ENCODE measurements around the gene PAK1IP1.

GRCh38 chr6:10721850-10722569 is 27.2 kb downstream of the PAK1IP1 start:
- TF ChIP-seq CTCF (IDR thresholded peaks at IDR 0.05) = no peak
- TF ChIP-seq POLR2A (IDR thresholded peaks at IDR 0.05) = no peak

Data from right lobe of liver (tissue), 4 donors.